ENCODE results near the gene DDX28. TPM values are rescaled to one million over a fixed set of nuclear protein-coding genes. Genes with fewer than 3 reads are reported as not detected.

The DDX28 gene
- 8.6 and 12.2 TPM in 2 replicates for total RNA-seq

DNA sequence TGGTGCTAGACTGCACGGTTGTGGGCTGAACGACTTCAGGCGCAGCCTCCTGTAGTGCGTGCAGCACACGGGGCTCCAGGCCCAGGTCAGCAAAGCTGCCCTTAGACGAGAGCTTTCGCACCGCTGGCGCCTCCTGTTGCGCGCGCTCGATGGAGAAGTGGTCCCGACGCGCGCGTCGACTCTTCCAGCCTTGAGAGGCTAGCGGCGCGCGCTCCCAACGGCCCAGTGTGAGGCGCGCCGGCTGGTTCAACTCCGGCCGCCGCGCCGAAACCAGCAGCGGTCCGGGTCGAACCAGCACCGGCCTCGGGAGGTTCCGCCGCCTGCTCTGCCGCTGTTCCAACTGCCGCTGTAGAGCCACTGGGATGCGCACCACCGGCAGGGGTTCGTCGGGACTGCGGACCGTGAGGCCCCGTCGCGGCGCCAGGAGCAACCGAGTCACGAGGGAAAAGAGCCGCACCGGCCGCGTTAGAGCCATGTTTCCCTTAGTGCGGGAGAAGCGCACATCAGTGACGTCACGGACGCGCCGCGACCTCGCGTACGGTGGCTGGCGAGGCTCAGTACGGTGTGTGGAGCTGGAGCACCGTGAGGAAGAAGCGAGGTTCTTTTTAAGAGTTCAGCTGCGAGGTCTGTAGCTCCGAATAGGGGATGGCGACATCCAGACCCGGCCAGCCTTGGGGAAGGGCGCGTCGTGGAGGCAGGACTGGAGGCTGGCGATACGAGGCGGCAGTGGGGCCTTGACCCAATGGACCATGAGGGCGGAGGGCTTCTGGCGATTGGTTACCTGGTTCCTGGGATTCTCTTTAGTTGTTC lies at the start of gene DDX28, which contains the start of gene DUS2:
TSS of gene DDX28 (minus strand) at position 505 of the 810 bp plus-strand sequence. CDS start at position 475, 30 bp downstream.
TSS of gene DUS2 (plus strand) at position 557 of the 810 bp plus-strand sequence. CDS start 14,740 bp downstream, outside the sequence.

GRCh38 chr16:68015681-68016080 lies 7.4 kb downstream of the DDX28 start, which contains the start of gene DPEP2NB:
Gene DPEP2NB, minus strand, starts transcription at chr16:68015911. Its CDS starts 141 bp downstream, at chr16:68015770.

GRCh38 chr16:67998779-67999688 lies 24.0 kb downstream of the DDX28 start, which contains the start of gene DPEP2:
Gene DPEP2, minus strand, starts transcription at chr16:67999484. Its CDS starts 6,272 bp downstream, at chr16:67993212.

GRCh38 chr16:67979955-67980678 lies 42.9 kb downstream of the DDX28 start, which contains the start of gene DPEP3:
Gene DPEP3, minus strand, starts transcription at chr16:67980499. Its CDS starts 119 bp downstream, at chr16:67980380.

Other genes with a start within 250 kb of the DDX28 start
- 4.2 and 11.8 TPM in 2 replicates for gene RANBP10, start 216.7 kb downstream of the DDX28 start, total RNA-seq
- 0.81 and 0.88 TPM in 2 replicates for gene TSNAXIP1, start 216.3 kb downstream of the DDX28 start, total RNA-seq
- gene THAP11, start 180.9 kb downstream of the DDX28 start, total RNA-seq, result 26.6 and 43.9 TPM in 2 replicates
- 119 and 125 TPM in 2 replicates for gene NUTF2, start 176.3 kb downstream of the DDX28 start, total RNA-seq
- gene CENPT, start 175.5 kb downstream of the DDX28 start, total RNA-seq, result 17.2 and 25.7 TPM in 2 replicates
- gene EDC4, start 150.2 kb downstream of the DDX28 start, total RNA-seq, result 57.0 and 92.5 TPM in 2 replicates
- 0.16 TPM in 1 of 2 replicates, not detected in the other for gene NRN1L, start 138.3 kb downstream of the DDX28 start, total RNA-seq
- gene PSKH1, start 130.0 kb downstream of the DDX28 start, total RNA-seq, result 12.5 and 35.7 TPM in 2 replicates
- gene CTRL, start 91.4 kb downstream of the DDX28 start, total RNA-seq, result 0.49 and 0.76 TPM in 2 replicates
- 61.3 and 125 TPM in 2 replicates for gene PSMB10, start 86.4 kb downstream of the DDX28 start, total RNA-seq
- gene LCAT, start 79.1 kb downstream of the DDX28 start, total RNA-seq, result 3.4 and 11.4 TPM in 2 replicates
- gene SLC12A4, start 54.6 kb downstream of the DDX28 start, total RNA-seq, result 58.9 and 225 TPM in 2 replicates
- 0.16 TPM in 1 of 2 replicates, not detected in the other for gene DPEP3, start 42.7 kb downstream of the DDX28 start, total RNA-seq
- gene DPEP2, start 23.7 kb downstream of the DDX28 start, total RNA-seq, result 0.16 and 1.4 TPM in 2 replicates
- not detected in 2 replicates for gene DPEP2NB, start 7.3 kb downstream of the DDX28 start, total RNA-seq
- gene DUS2, start 52 bp upstream of the DDX28 start, total RNA-seq, result 10.5 and 24.0 TPM in 2 replicates
- gene NFATC3, start 62.1 kb upstream of the DDX28 start, total RNA-seq, result 8.7 and 21.0 TPM in 2 replicates
- gene ESRP2, start 212.9 kb upstream of the DDX28 start, total RNA-seq, result 0.16 and 4.5 TPM in 2 replicates
- gene PLA2G15, start 222.1 kb upstream of the DDX28 start, total RNA-seq, result 14.2 and 40.2 TPM in 2 replicates
- gene SLC7A6, start 241.3 kb upstream of the DDX28 start, total RNA-seq, result 10.0 and 30.5 TPM in 2 replicates

Data from bladder microvascular endothelial cell (primary cell).